Progenitor cell of endocrine pancreas (in vitro differentiated cells): ENCODE data around the gene CTNNA2. TPM values are rescaled to one million over a fixed set of nuclear protein-coding genes. Genes with fewer than 3 reads are reported as not detected.

Experiments
- DNase-seq: peaks from one replicate; pipeline ENCODE4 v3.0.0; 2021; ENCODE audit warnings: low spot score; ENCODE audit not compliant: unreplicated experiment
- H3K27ac Mint-ChIP-seq: 2 replicates; pipeline ENCODE4 v1.8.0; 2021; ENCODE audit warnings: mild to moderate bottlenecking, moderate library complexity, mixed read lengths
- H3K27me3 Mint-ChIP-seq: 2 replicates; pipeline ENCODE4 v1.8.0; 2021; ENCODE audit warnings: mixed read lengths
- H3K36me3 Mint-ChIP-seq: 2 replicates; pipeline ENCODE4 v1.8.0; 2022; ENCODE audit warnings: mixed read lengths; ENCODE audit not compliant: insufficient read depth
- H3K4me1 Mint-ChIP-seq: 2 replicates; pipeline ENCODE4 v1.8.0; 2021; ENCODE audit warnings: low read depth, mixed read lengths
- H3K4me3 Mint-ChIP-seq: 2 replicates; pipeline ENCODE4 v1.8.0; 2021; ENCODE audit warnings: low read depth, mild to moderate bottlenecking, moderate library complexity, mixed read lengths
- H3K9me3 Mint-ChIP-seq: 2 replicates; pipeline ENCODE4 v1.8.0; 2021; ENCODE audit warnings: low read depth, mixed read lengths
- total RNA-seq: library from RNA; stranded (reverse); gene quantifications from 2 replicates; pipeline ENCODE4 v1.2.1, GENCODE V29; 2021
- TF ChIP-seq, protein P1 (sequence below): fragments of 200-600 bp; sonication (generic); IDR thresholded peaks from one replicate; pipeline ENCODE4 v1.5.0; 2021; ENCODE audit warnings: antibody characterized with exemption, mild to moderate bottlenecking; ENCODE audit not compliant: unreplicated experiment

The CTNNA2 gene
- total RNA-seq, 1 donor from 2014 or later = 10.2 TPM

- Mint-ChIP-seq H3K4me3 (no peak overlapping the region), H3K4me1 (peaks cover 6% of the 10 kb centered on the region), H3K36me3 (no peaks in the 10 kb centered on the region), H3K9me3 (peaks cover 3% of the 10 kb centered on the region), H3K27ac (no peak overlapping the region), H3K27me3 (no peaks in the 10 kb centered on the region)
- DNase-seq = no peak
- TF ChIP-seq, protein P1, sequence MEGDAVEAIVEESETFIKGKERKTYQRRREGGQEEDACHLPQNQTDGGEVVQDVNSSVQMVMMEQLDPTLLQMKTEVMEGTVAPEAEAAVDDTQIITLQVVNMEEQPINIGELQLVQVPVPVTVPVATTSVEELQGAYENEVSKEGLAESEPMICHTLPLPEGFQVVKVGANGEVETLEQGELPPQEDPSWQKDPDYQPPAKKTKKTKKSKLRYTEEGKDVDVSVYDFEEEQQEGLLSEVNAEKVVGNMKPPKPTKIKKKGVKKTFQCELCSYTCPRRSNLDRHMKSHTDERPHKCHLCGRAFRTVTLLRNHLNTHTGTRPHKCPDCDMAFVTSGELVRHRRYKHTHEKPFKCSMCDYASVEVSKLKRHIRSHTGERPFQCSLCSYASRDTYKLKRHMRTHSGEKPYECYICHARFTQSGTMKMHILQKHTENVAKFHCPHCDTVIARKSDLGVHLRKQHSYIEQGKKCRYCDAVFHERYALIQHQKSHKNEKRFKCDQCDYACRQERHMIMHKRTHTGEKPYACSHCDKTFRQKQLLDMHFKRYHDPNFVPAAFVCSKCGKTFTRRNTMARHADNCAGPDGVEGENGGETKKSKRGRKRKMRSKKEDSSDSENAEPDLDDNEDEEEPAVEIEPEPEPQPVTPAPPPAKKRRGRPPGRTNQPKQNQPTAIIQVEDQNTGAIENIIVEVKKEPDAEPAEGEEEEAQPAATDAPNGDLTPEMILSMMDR = no peak
These were observed 718.6 kb downstream of the CTNNA2 start for GRCh38 chr2:80231421-80231820.

- no peaks in the 10 kb centered on the region for H3K36me3 Mint-ChIP-seq
- H3K27ac Mint-ChIP-seq = no peak overlapping the region
- no peak overlapping the region for H3K4me3 Mint-ChIP-seq
- H3K27me3 Mint-ChIP-seq = no peaks in the 10 kb centered on the region
- peaks cover 3% of the 10 kb centered on the region for H3K9me3 Mint-ChIP-seq
- no peak for DNase-seq
- peaks cover 6% of the 10 kb centered on the region for H3K4me1 Mint-ChIP-seq
- TF ChIP-seq, protein P1 = no peak
These were observed 720.5 kb downstream of the CTNNA2 start for GRCh38 chr2:80233333-80233732.

DNA sequence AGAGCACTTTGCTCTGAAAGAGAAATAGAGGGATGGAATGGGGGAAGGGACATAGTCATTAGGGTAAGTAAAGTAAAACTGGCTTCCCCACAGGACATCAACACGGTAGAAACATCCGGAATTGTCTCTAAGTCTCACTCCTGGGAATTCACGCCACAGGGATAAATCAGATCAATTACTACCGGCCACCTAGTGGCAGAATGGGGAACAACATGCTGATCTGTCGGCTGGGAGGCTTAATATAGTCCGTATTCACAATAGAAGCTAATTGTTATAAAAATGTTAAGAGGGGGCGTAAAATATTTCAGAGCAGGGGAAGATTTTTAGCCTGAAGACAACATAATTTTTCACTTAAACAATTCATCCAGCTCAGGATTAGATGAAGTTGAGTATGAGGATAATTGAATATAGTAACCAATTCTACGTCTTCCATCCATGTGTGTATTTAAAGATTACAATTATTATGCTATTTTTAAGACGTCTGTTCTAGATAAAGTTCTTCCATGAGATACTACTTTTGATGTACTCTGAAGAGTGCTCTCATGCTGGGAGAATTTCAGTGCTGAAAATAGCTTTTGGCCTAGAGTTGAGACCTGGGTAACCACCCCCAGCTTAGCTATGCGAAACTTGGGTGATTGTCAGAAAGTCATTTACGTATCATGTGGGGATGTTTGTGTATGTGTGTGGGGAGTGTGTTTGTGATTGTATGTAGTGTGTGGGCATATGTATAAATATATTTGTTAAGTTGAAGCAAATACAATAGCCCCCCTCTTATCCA is 726.0 kb downstream of the CTNNA2 start:
- H3K27me3 Mint-ChIP-seq = no peaks in the 10 kb centered on the region

DNA sequence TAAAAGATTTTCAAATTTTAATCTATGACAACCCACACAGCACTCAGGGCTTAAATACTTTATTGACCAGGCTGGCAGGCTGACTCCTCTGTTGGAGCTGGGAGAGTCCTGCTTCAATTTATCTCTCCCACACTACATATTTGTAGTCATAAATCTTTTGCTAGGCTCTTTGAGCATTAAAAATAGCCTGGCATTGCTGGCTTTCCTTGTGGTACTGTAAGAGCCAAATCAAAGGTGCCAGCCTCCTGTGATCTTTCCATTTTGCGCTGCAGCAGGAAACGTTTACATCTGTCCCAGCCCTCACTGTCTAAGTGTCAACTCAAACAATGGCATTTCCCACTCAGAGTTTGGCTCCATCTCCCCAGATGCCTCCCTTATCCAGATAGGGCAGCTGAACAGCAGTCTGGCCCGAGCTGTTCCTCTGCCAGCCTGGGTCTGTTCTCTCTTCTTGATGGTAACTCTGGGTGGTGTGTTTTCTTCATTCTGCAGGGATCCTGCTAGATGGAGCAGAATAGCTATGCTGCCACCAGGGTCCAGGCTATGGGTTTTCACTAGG is 729.6 kb downstream of the CTNNA2 start:
- TF ChIP-seq, protein P1 = no peak
- Mint-ChIP-seq H3K36me3 (no peaks in the 10 kb centered on the region), H3K9me3 (no peaks in the 10 kb centered on the region), H3K27me3 (no peaks in the 10 kb centered on the region), H3K4me1 (peaks cover 6% of the 10 kb centered on the region), H3K27ac (no peak overlapping the region), H3K4me3 (no peak overlapping the region)
- no peak for DNase-seq

More for the DNA sequence above, 726.0 kb downstream of the CTNNA2 start:
- H3K4me3 Mint-ChIP-seq = no peak overlapping the region
- H3K27ac Mint-ChIP-seq = no peak overlapping the region
- H3K9me3 Mint-ChIP-seq = peaks cover 3% of the 10 kb centered on the region
- no peak for DNase-seq
- H3K4me1 Mint-ChIP-seq = peaks cover 4% of the 10 kb centered on the region
- TF ChIP-seq, protein P1 = peak; percentile 77
- H3K36me3 Mint-ChIP-seq = no peaks in the 10 kb centered on the region

- DNase-seq = no peak
- peaks cover 9% of the 10 kb centered on the region for H3K4me1 Mint-ChIP-seq
- no peaks in the 10 kb centered on the region for H3K36me3 Mint-ChIP-seq
- H3K4me3 Mint-ChIP-seq = no peak overlapping the region
- TF ChIP-seq, protein P1 = no peak
- no peak overlapping the region for H3K27ac Mint-ChIP-seq
- no peaks in the 10 kb centered on the region for H3K27me3 Mint-ChIP-seq
- H3K9me3 Mint-ChIP-seq = no peaks in the 10 kb centered on the region
These were observed 732.2 kb downstream of the CTNNA2 start for GRCh38 chr2:80244905-80245584.
